Measurements from ENCODE around the gene MMS19. TPM values are rescaled to one million over a fixed set of nuclear protein-coding genes. Genes with fewer than 3 reads are reported as not detected.
A peak's percentile ranks its signal among the peaks of the same experiment; 100 is the strongest.

MMS19 gene
- total and polyA plus RNA-seq, 11 donors = 30.2 to 63.5 (median 48.1) TPM

GRCh38 chr10:97434557-97434956 lies 63.7 kb downstream of the MMS19 start:
- no peak overlapping the region for H3K4me3 ChIP-seq
- 73 to 95% (median 91%) methylated on average over 1 of the region's 1 CpG for WGBS, 4 donors
- no peak overlapping the region for H3K27ac ChIP-seq
- no peaks in the 10 kb centered on the region for H3K9me3 ChIP-seq
- peaks cover 0 to 2% (median 0%) of the 10 kb centered on the region in 12 donors for H3K4me1 ChIP-seq
- ATAC-seq = no peak
- TF ChIP-seq CTCF (IDR thresholded peaks at IDR 0.05) = no peak
- no peak for TF ChIP-seq POLR2A (IDR thresholded peaks at IDR 0.05)
- peak in 1 of 5 donors; percentile 11 for DNase-seq
- H3K27me3 ChIP-seq = no peaks in the 10 kb centered on the region
- peaks cover 0 to 94% (median 88%) of the 10 kb centered on the region in 9 donors for H3K36me3 ChIP-seq
- intact Hi-C loops (cut with DNase I) = no loop called here

GRCh38 chr10:97434055-97434454 lies 64.2 kb downstream of the MMS19 start:
- H3K9me3 ChIP-seq = no peaks in the 10 kb centered on the region
- H3K4me1 ChIP-seq = peaks cover 0 to 6% (median 0%) of the 10 kb centered on the region in 12 donors
- H3K27ac ChIP-seq = no peak overlapping the region
- DNase-seq (no peak), ATAC-seq (no peak)
- intact Hi-C loops (cut with DNase I) = no loop called here
- TF ChIP-seq CTCF (IDR thresholded peaks at IDR 0.05) = no peak
- no peak for TF ChIP-seq POLR2A (IDR thresholded peaks at IDR 0.05)
- no peaks in the 10 kb centered on the region for H3K27me3 ChIP-seq
- peaks cover 0 to 94% (median 88%) of the 10 kb centered on the region in 9 donors for H3K36me3 ChIP-seq
- H3K4me3 ChIP-seq = no peak overlapping the region

GRCh38 chr10:97428572-97428981 lies 69.6 kb downstream of the MMS19 start:
- intact Hi-C loops (cut with DNase I) = loop anchor here in 1 of 10 donors (2.0 kb wide), 1 partner anchor 16 kb away; no protein-coding TSS in a partner anchor
- 57 to 62% (median 59%) methylated on average over 4 of the region's 4 CpGs for WGBS, 4 donors
- peaks cover 0 to 48% (median 35%) of the 10 kb centered on the region in 9 donors for H3K36me3 ChIP-seq

More at GRCh38 chr10:97428572-97428981, 69.6 kb downstream of the MMS19 start:
- Histone ChIP-seq H3K9me3 (no peaks in the 10 kb centered on the region), H3K27me3 (no peaks in the 10 kb centered on the region), H3K4me3 (peak overlapping the region in 2 of 12 donors; percentile 69 to 99), H3K4me1 (peaks cover 3 to 45% (median 27%) of the 10 kb centered on the region in 12 donors), H3K27ac (peak overlapping the region in 1 of 12 donors; percentile 96)
- DNase-seq (no peak), ATAC-seq (no peak)
- no peak for TF ChIP-seq CTCF (IDR thresholded peaks at IDR 0.05)

All from heart left ventricle (tissue), 16 donors.